ENCODE results near the gene CLCN6.

Gene CLCN6

DNA sequence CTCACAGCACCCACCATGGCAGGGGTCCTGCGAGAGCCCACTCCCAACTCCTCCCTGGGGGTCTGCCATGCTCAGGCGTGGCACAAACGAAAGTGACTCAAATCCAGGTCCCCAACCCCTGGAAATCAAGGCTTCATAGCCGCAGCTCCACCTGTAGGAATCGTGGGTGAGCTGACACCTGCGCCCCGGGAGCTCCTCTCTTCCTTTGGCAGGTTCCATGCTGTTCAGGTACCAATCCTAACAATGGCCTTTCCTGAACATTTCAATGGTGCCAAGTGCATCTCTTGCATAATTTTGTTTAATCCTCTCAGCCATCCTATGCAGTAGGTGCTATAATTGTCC lies 81.6 kb downstream of the CLCN6 start:
- TF ChIP-seq, protein P1, sequence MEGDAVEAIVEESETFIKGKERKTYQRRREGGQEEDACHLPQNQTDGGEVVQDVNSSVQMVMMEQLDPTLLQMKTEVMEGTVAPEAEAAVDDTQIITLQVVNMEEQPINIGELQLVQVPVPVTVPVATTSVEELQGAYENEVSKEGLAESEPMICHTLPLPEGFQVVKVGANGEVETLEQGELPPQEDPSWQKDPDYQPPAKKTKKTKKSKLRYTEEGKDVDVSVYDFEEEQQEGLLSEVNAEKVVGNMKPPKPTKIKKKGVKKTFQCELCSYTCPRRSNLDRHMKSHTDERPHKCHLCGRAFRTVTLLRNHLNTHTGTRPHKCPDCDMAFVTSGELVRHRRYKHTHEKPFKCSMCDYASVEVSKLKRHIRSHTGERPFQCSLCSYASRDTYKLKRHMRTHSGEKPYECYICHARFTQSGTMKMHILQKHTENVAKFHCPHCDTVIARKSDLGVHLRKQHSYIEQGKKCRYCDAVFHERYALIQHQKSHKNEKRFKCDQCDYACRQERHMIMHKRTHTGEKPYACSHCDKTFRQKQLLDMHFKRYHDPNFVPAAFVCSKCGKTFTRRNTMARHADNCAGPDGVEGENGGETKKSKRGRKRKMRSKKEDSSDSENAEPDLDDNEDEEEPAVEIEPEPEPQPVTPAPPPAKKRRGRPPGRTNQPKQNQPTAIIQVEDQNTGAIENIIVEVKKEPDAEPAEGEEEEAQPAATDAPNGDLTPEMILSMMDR (IDR thresholded peaks at IDR 0.05; ENCODE audit: borderline replicate concordance, insufficient read depth, low read depth, low read length) = no peak
- no peak overlapping the region for H3K4me3 ChIP-seq (ENCODE audit: low read depth, low read length)

DNA sequence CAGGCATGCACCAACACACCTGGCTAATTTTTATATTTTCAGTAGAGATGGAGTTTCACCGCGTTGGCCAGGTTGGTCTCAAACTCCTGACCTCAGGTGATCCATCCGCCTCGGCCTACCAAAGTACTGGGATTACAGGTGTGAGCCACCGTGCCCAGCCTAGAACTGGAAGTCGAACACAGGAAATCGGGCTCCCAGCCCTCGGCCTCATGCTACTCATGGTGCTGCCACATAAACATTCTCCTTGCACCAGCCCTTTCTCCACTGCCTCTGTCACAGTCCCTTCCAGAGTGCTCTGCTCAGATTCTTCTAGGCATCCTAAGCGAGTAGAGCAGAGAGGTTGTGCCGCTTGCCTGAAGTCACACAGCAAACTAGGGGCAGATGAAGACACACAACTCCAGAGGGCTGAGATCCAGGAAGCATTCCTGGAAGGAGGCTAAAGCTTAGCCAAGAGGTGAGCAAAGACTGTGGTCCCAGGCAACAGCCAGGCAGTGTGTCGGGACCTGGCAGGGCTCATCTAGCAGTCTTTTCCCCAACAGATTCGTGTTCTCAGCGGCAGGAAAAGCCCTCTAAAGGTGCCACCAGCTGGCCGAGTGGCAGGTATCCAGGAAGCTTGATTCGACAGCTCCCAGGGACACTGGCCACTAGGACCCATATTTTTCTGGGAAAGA lies 82.3 kb downstream of the CLCN6 start:
- H3K4me3 ChIP-seq (ENCODE audit: low read depth, low read length) = no peak overlapping the region
- TF ChIP-seq, protein P1 (IDR thresholded peaks at IDR 0.05; ENCODE audit: borderline replicate concordance, insufficient read depth, low read depth, low read length) = no peak

DNA sequence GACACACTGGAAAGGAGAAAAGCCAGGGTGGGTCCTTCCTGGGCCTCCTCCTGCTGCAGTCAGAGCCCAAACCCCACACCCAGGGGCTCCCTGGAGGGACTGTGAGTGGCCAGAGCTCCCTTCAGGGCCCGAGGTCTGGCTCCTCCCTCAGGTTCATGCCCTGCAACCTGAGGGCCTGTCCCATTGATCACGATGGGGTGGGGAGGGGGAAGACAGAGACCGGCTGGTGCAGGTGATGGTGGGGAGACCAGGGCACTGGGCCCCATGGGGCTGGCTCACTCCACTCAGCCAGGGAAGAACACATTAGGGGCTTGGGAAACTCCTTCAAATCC lies 82.9 kb downstream of the CLCN6 start:
- TF ChIP-seq, protein P1 (IDR thresholded peaks at IDR 0.05; ENCODE audit: borderline replicate concordance, insufficient read depth, low read depth, low read length) = no peak
- H3K4me3 ChIP-seq (ENCODE audit: low read depth, low read length) = no peak overlapping the region

DNA sequence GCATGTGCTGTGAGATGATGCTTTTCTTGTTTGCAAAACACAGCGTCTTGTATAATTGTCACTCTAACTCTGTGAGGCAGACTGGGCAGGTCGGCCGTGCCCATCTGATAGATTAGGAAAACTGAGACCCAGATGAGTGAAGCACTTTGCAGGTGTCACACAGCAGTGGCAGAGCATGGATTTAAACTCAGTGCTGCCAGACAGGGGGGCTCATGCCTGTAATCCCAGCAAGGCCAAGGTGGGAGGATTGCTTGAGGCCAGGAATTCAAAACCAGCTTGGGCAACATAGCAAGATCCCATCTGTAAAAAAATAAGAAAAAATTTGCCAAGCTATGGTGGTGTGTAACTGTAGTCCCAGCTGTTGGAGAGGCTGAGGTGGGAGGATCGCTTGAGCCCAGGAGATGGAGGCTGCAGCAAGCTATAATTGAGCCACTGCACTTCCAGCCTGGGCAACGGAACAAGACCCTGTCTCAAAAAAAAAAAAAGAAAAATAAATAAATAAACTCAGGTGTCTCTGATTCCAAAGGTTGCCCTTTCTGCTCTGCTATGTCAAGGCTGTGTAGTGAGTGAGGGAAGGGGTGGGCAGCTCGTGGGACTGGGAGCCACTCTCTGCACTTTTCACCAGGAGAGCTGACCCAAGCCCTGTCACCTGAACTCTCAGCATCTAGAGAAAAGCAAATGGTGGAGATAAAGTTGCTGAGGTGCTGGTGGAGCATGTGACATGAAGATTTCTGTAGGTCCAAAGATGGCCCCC lies 85.6 kb downstream of the CLCN6 start:
- no peak overlapping the region for H3K4me3 ChIP-seq (ENCODE audit: low read depth, low read length)
- TF ChIP-seq, protein P1 (IDR thresholded peaks at IDR 0.05; ENCODE audit: borderline replicate concordance, insufficient read depth, low read depth, low read length) = no peak

Measured in GM12875 (cell line).